Measurements from ENCODE around the gene LINS1. TPM values are rescaled to one million over a fixed set of nuclear protein-coding genes. Genes with fewer than 3 reads are reported as not detected.

The LINS1 gene
- total and polyA plus RNA-seq, 2 donors (not counting 3 experiments of a cell fraction or from before 2014, with no cell fraction given) = 6.9 to 14.7 TPM

- intact Hi-C loops (cut with micrococcal nuclease) (no loop called here), dilution Hi-C loops (cut with MboI; ENCODE audit: extremely low pct_ligation_motif_present, low sequenced_read_pairs) (no loop called here)
- POLR2A ChIA-PET = no interaction called here
- H3K9me3 ChIP-seq (replicated peaks; ENCODE audit: control insufficient read depth, insufficient read depth, low read length) = no peaks in the 10 kb centered on the region
- CTCF ChIA-PET = interaction anchor here (0.7 to 1.4 kb wide), 5 partner anchors 10 to 391 kb away, joined by 3 to 6 read pairs (median 3); partner anchors contain the start of genes ASB7 and LINS1
- no peak overlapping the region for H3K27ac ChIP-seq (ENCODE audit: insufficient read depth, low read depth, low read length)
- no peaks in the 10 kb centered on the region for H4K20me1 ChIP-seq (replicated peaks; ENCODE audit: control insufficient read depth, extremely low read depth, insufficient read depth, low read length)
- no peak overlapping the region for H3K4me3 ChIP-seq (replicated peaks in 1 of 3; ENCODE audit: insufficient read depth in 1 of 3, low read depth in 1 of 3, low read length in 3 of 3)
- no peaks in the 10 kb centered on the region for H3K27me3 ChIP-seq (ENCODE audit: control insufficient read depth in 2 of 2, insufficient read depth in 2 of 2, low read length in 2 of 2)
- H3K36me3 ChIP-seq (ENCODE audit: control insufficient read depth in 2 of 2, extremely low read depth in 1 of 2, insufficient read depth in 2 of 2, low read length in 2 of 2) = peaks cover 2 to 16% of the 10 kb centered on the region in 2 experiments
- H3K9ac ChIP-seq (replicated peaks; ENCODE audit: extremely low read depth, insufficient read depth, low read length) = no peak overlapping the region
- no peak overlapping the region for H2AFZ ChIP-seq (ENCODE audit: low read depth, low read length)
- no peak overlapping the region for H3K4me2 ChIP-seq (ENCODE audit: insufficient read depth, low read length)
- FAIRE-seq = no peak
- TF ChIP-seq POLR2A (IDR thresholded peaks at IDR 0.05; ENCODE audit: low read depth, low read length) = no peak
- no peak for DNase-seq (ENCODE audit: low read depth, low spot score)
- no TSS peak for BruUV-seq (replicated peaks)
- H3K4me1 ChIP-seq (ENCODE audit: control insufficient read depth, extremely low read depth, insufficient read depth, low read length) = no peaks in the 10 kb centered on the region
- peaks cover 7% of the 10 kb centered on the region for H3K79me2 ChIP-seq (ENCODE audit: control insufficient read depth, insufficient read depth, low read length)
- H3K9me1 ChIP-seq (replicated peaks; ENCODE audit: control insufficient read depth, extremely low read depth, insufficient read depth, low read length) = no peaks in the 10 kb centered on the region
These were observed 13.8 kb upstream of the LINS1 start for GRCh38 chr15:100615801-100616200.

GRCh38 chr15:100614918-100615317, 12.9 kb upstream of the LINS1 start:
- Histone ChIP-seq H3K9me3 (replicated peaks; ENCODE audit: control insufficient read depth, insufficient read depth, low read length) (no peaks in the 10 kb centered on the region), H3K9me1 (replicated peaks; ENCODE audit: control insufficient read depth, extremely low read depth, insufficient read depth, low read length) (no peaks in the 10 kb centered on the region), H3K9ac (replicated peaks; ENCODE audit: extremely low read depth, insufficient read depth, low read length) (no peak overlapping the region), H4K20me1 (replicated peaks; ENCODE audit: control insufficient read depth, extremely low read depth, insufficient read depth, low read length) (no peaks in the 10 kb centered on the region), H3K4me1 (ENCODE audit: control insufficient read depth, extremely low read depth, insufficient read depth, low read length) (no peaks in the 10 kb centered on the region), H3K4me3 (replicated peaks in 1 of 3; ENCODE audit: insufficient read depth in 1 of 3, low read depth in 1 of 3, low read length in 3 of 3) (no peak overlapping the region), H3K27me3 (ENCODE audit: control insufficient read depth in 2 of 2, insufficient read depth in 2 of 2, low read length in 2 of 2) (no peaks in the 10 kb centered on the region), H3K4me2 (ENCODE audit: insufficient read depth, low read length) (no peak overlapping the region), H3K79me2 (ENCODE audit: control insufficient read depth, insufficient read depth, low read length) (peaks cover 7% of the 10 kb centered on the region), H3K36me3 (ENCODE audit: control insufficient read depth in 2 of 2, extremely low read depth in 1 of 2, insufficient read depth in 2 of 2, low read length in 2 of 2) (peaks cover 2 to 16% of the 10 kb centered on the region in 2 experiments), H3K27ac (ENCODE audit: insufficient read depth, low read depth, low read length) (no peak overlapping the region), H2AFZ (ENCODE audit: low read depth, low read length) (no peak overlapping the region)
- no TSS peak for BruUV-seq (replicated peaks)
- no peak for TF ChIP-seq POLR2A (IDR thresholded peaks at IDR 0.05; ENCODE audit: low read depth, low read length)
- TF ChIP-seq MYC (IDR thresholded peaks at IDR 0.05; ENCODE audit: low read depth, low read length) = no peak
- no peak for TF ChIP-seq JUN (IDR thresholded peaks at IDR 0.05; ENCODE audit: borderline replicate concordance, insufficient read depth, insufficient read length, low read depth)
- TF ChIP-seq, protein P1, sequence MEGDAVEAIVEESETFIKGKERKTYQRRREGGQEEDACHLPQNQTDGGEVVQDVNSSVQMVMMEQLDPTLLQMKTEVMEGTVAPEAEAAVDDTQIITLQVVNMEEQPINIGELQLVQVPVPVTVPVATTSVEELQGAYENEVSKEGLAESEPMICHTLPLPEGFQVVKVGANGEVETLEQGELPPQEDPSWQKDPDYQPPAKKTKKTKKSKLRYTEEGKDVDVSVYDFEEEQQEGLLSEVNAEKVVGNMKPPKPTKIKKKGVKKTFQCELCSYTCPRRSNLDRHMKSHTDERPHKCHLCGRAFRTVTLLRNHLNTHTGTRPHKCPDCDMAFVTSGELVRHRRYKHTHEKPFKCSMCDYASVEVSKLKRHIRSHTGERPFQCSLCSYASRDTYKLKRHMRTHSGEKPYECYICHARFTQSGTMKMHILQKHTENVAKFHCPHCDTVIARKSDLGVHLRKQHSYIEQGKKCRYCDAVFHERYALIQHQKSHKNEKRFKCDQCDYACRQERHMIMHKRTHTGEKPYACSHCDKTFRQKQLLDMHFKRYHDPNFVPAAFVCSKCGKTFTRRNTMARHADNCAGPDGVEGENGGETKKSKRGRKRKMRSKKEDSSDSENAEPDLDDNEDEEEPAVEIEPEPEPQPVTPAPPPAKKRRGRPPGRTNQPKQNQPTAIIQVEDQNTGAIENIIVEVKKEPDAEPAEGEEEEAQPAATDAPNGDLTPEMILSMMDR (IDR thresholded peaks at IDR 0.05; ENCODE audit: extremely low read depth in 1 of 2, insufficient read depth in 1 of 2, low read depth in 1 of 2, low read length in 2 of 2) = no peak
- no peak for TF ChIP-seq MAX (IDR thresholded peaks at IDR 0.05; ENCODE audit: insufficient read depth, insufficient read length)
- no peak for TF ChIP-seq GATA2 (IDR thresholded peaks at IDR 0.05; ENCODE audit: insufficient read depth, insufficient read length, low read depth, low read length)
- TF ChIP-seq EZH2 (IDR thresholded peaks at IDR 0.05; ENCODE audit: borderline replicate concordance, low read depth, low read length, severe bottlenecking) = no peak
- no peak for TF ChIP-seq POLR2AphosphoS5 (IDR thresholded peaks at IDR 0.05; ENCODE audit: insufficient read depth, low read depth, low read length)
- no peak for TF ChIP-seq FOS (IDR thresholded peaks at IDR 0.05; ENCODE audit: borderline replicate concordance, insufficient read depth, low read length)
- dilution Hi-C loops (cut with MboI; ENCODE audit: extremely low pct_ligation_motif_present, low sequenced_read_pairs) (no loop called here), intact Hi-C loops (cut with micrococcal nuclease) (no loop called here)
- ChIA-PET CTCF (interaction anchor here (0.8 to 1.5 kb wide), 6 partner anchors 11 to 392 kb away, joined by 3 to 6 read pairs (median 3); partner anchors contain the start of genes ASB7 and LINS1), POLR2A (interaction anchor here (0.7 kb wide), 1 partner anchor 231 kb away, joined by 6 read pairs; no protein-coding TSS in a partner anchor)
- DNase-seq (ENCODE audit: low read depth, low spot score) = no peak
- no peak for FAIRE-seq

All from endothelial cell of umbilical vein (primary cell).